Measurements from ENCODE around the gene ALCAM. TPM values are rescaled to one million over a fixed set of nuclear protein-coding genes. Genes with fewer than 3 reads are reported as not detected.

Gene ALCAM
- total RNA-seq, 3 donors from 2014 or later, result 20.3 to 223 (median 118) TPM

DNA sequence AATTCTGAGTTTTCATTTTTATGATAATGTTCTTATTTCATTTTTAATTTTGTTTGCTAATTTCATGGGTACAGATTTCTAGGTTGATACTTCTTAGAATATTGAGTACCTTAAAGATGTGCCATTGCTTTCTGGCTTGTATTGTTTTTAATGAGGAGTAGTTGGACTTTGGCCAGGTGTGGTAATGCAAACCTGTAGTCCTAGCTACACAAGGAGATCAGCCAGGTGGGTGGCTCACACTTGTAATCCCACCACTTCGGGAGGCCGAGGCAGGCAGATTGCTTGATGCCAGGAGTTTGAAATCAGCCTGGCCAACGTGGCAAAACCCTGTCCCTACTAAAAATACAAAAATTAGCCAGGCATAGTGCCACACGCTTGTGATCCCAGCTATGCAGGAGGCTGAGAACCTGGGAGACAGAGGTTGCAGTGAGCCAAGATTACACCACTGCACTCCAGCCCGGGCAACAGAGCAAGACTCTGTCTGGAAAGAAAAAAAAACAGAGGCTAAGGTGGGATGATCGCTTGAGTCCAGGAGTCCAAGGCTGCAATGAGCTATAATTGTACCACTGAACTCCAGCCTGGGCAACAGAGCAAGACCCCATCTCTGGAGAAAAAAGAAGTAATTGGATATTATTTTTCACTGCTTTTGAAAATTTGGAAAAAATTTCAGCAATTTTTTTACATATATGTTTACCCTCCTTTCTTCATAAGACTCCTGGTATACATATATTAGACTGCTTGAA lies 198.0 kb downstream of the ALCAM start:
- DNase-seq (ENCODE audit: low spot score in 2 of 2), result no peak
- intact Hi-C loops (cut with DNase I; ENCODE audit: low total_unique reads), result no loop called here
- Histone ChIP-seq H3K4me3 (no peak overlapping the region), H3K9me3 (no peaks in the 10 kb centered on the region), H3K36me3 (no peaks in the 10 kb centered on the region), H3K4me1 (no peaks in the 10 kb centered on the region), H3K27ac (no peak overlapping the region), H3K27me3 (no peaks in the 10 kb centered on the region)
- TF ChIP-seq POLR2AphosphoS5 (IDR thresholded peaks at IDR 0.05), result no peak

GRCh38 chr3:105571005-105571404 lies 204.3 kb downstream of the ALCAM start:
- no peaks in the 10 kb centered on the region for H3K4me1 ChIP-seq
- no peak for TF ChIP-seq CTCF (IDR thresholded peaks at IDR 0.05)
- no peak for TF ChIP-seq POLR2A (IDR thresholded peaks at IDR 0.05)
- no peak for TF ChIP-seq POLR2AphosphoS5 (IDR thresholded peaks at IDR 0.05)
- no peak overlapping the region for H3K4me3 ChIP-seq
- no peak overlapping the region for H3K27ac ChIP-seq
- intact Hi-C loops (cut with DNase I; ENCODE audit: low total_unique reads), result no loop called here
- no peaks in the 10 kb centered on the region for H3K36me3 ChIP-seq
- H3K27me3 ChIP-seq, result no peaks in the 10 kb centered on the region
- DNase-seq (ENCODE audit: low spot score in 2 of 2), result no peak
- no peaks in the 10 kb centered on the region for H3K9me3 ChIP-seq

- Histone ChIP-seq H3K36me3 (no peaks in the 10 kb centered on the region), H3K27ac (no peak overlapping the region), H3K4me1 (no peaks in the 10 kb centered on the region), H3K4me3 (no peak overlapping the region), H3K27me3 (no peaks in the 10 kb centered on the region), H3K9me3 (no peaks in the 10 kb centered on the region)
- intact Hi-C loops (cut with DNase I; ENCODE audit: low total_unique reads), result no loop called here
- DNase-seq (ENCODE audit: low spot score in 2 of 2), result no peak
- TF ChIP-seq POLR2AphosphoS5 (IDR thresholded peaks at IDR 0.05) (no peak), POLR2A (IDR thresholded peaks at IDR 0.05) (no peak), CTCF (IDR thresholded peaks at IDR 0.05) (no peak)
These were observed 205.8 kb downstream of the ALCAM start for GRCh38 chr3:105572501-105572900.

GRCh38 chr3:105579439-105579838 lies 212.7 kb downstream of the ALCAM start:
- TF ChIP-seq POLR2AphosphoS5 (IDR thresholded peaks at IDR 0.05) (no peak), POLR2A (IDR thresholded peaks at IDR 0.05) (no peak), CTCF (IDR thresholded peaks at IDR 0.05) (no peak)
- Histone ChIP-seq H3K9me3 (peaks cover 0 to 4% of the 10 kb centered on the region in 2 donors), H3K4me3 (no peak overlapping the region), H3K27ac (no peak overlapping the region), H3K27me3 (no peaks in the 10 kb centered on the region), H3K36me3 (no peaks in the 10 kb centered on the region), H3K4me1 (no peaks in the 10 kb centered on the region)
- intact Hi-C loops (cut with DNase I; ENCODE audit: low total_unique reads), result loop anchor here (5.0 kb wide), 1 partner anchor 848 kb away; no protein-coding TSS in a partner anchor
- no peak for DNase-seq (ENCODE audit: low spot score in 2 of 2)

- intact Hi-C loops (cut with DNase I; ENCODE audit: low total_unique reads), result no loop called here
- Histone ChIP-seq H3K4me3 (no peak overlapping the region), H3K9me3 (peaks cover 0 to 4% of the 10 kb centered on the region in 2 donors), H3K4me1 (no peaks in the 10 kb centered on the region), H3K27ac (no peak overlapping the region), H3K36me3 (no peaks in the 10 kb centered on the region), H3K27me3 (no peaks in the 10 kb centered on the region)
- no peak for DNase-seq (ENCODE audit: low spot score in 2 of 2)
- TF ChIP-seq POLR2A (IDR thresholded peaks at IDR 0.05), result no peak
- no peak for TF ChIP-seq POLR2AphosphoS5 (IDR thresholded peaks at IDR 0.05)
- TF ChIP-seq CTCF (IDR thresholded peaks at IDR 0.05), result no peak
These were observed 213.7 kb downstream of the ALCAM start for GRCh38 chr3:105580296-105580965.
